Testis (tissue), 2 donors: ENCODE measurements around the gene GRAPL.
"Not testable (repeated sequence)": the region's sequence is repeated elsewhere in the genome, so short reads cannot be mapped to it uniquely, and the experiment has no call there.

Experiments used
- POLR2A ChIP-seq: fragments of 450-650 bp; IDR thresholded peaks from one replicate; pipeline ENCODE4 v1.6.1; 2017; ENCODE audit warnings: antibody characterized with exemption, mild to moderate bottlenecking, moderate library complexity
- TF ChIP-seq, protein P1 (sequence below), 3 experiments: fragments of 450-650 bp in 2 of 3; fragments of 200-600 bp in 1 of 3; sonication (generic) in 1 of 3; IDR thresholded peaks; one replicate each; pipeline ENCODE4 v1.5.1; 2016 to 2019; ENCODE audit warnings: antibody characterized with exemption in 3 of 3, mild to moderate bottlenecking in 2 of 3, moderate library complexity in 1 of 3

DNA sequence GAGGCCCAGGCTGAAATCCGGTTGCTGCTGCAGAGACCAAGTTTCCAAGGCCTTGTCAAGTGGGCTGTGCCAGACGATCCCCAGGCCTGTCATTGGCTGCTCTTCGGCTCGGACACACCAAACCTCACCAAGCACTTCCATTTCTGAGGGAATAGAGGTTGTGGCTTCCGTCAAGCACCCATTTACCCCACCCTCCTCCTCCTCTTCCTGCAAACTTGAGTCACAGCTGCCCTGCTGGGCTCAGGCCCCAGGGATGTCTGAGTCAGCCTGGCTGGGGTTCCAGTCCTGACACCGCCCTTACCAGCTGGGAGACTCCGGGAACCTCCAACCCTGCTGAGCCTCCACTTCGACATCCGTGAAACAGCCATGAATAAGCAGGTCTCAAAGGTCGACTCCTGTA, 31.1 kb downstream of the GRAPL start:
- TF ChIP-seq, protein P1, sequence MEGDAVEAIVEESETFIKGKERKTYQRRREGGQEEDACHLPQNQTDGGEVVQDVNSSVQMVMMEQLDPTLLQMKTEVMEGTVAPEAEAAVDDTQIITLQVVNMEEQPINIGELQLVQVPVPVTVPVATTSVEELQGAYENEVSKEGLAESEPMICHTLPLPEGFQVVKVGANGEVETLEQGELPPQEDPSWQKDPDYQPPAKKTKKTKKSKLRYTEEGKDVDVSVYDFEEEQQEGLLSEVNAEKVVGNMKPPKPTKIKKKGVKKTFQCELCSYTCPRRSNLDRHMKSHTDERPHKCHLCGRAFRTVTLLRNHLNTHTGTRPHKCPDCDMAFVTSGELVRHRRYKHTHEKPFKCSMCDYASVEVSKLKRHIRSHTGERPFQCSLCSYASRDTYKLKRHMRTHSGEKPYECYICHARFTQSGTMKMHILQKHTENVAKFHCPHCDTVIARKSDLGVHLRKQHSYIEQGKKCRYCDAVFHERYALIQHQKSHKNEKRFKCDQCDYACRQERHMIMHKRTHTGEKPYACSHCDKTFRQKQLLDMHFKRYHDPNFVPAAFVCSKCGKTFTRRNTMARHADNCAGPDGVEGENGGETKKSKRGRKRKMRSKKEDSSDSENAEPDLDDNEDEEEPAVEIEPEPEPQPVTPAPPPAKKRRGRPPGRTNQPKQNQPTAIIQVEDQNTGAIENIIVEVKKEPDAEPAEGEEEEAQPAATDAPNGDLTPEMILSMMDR (IDR thresholded peaks at IDR 0.05): not testable (repeated sequence)
- TF ChIP-seq POLR2A: not testable (repeated sequence)
